Loucy (cell line): ENCODE data around the gene MRPL32.

Experiments
- H2AFZ ChIP-seq: fragments of 200-600 bp; sonication (generic); 2 replicates; pipeline ENCODE4 v1.6.0; 2016; ENCODE audit warnings: antibody characterized with exemption, mild to moderate bottlenecking, low read length, moderate library complexity
- H3F3A ChIP-seq: fragments of 200-600 bp; 2 replicates; pipeline ENCODE4 v1.6.0; 2016; ENCODE audit warnings: antibody characterized with exemption, low read depth, mild to moderate bottlenecking
- H3K27me3 ChIP-seq: fragments of 200-600 bp; sonication (generic); 2 replicates; pipeline ENCODE4 v1.6.1; 2014; ENCODE audit warnings: low read length, mild to moderate bottlenecking; ENCODE audit not compliant: insufficient read depth, poor library complexity, severe bottlenecking
- H3K36me3 ChIP-seq: fragments of 200-600 bp; sonication (generic); 2 replicates; pipeline ENCODE4 v1.6.1; 2016; ENCODE audit warnings: low read length; ENCODE audit not compliant: insufficient read depth
- H3K4me1 ChIP-seq: fragments of 200-600 bp; sonication (generic); 2 replicates; pipeline ENCODE4 v1.5.1; 2014; ENCODE audit warnings: low read length, mild to moderate bottlenecking; ENCODE audit not compliant: insufficient read depth, poor library complexity, severe bottlenecking
- H3K4me2 ChIP-seq: fragments of 200-600 bp; sonication (generic); 2 replicates; pipeline ENCODE4 v1.6.0; 2014; ENCODE audit warnings: antibody characterized with exemption, low read length, low read depth, mild to moderate bottlenecking; ENCODE audit not compliant: poor library complexity, severe bottlenecking
- H3K4me3 ChIP-seq: fragments of 200-600 bp; sonication (generic); 2 replicates; pipeline ENCODE4 v1.5.1; 2014; ENCODE audit warnings: low read length, mild to moderate bottlenecking, mixed read lengths; ENCODE audit not compliant: poor library complexity, severe bottlenecking
- H3K79me2 ChIP-seq: fragments of 200-600 bp; sonication (generic); 2 replicates; pipeline ENCODE4 v1.6.1; 2014; ENCODE audit warnings: low read length; ENCODE audit not compliant: insufficient read depth
- H3K9ac ChIP-seq: fragments of 200-600 bp; sonication (generic); 2 replicates; pipeline ENCODE4 v1.6.0; 2014; ENCODE audit warnings: mild to moderate bottlenecking, low read depth, low read length, moderate library complexity; ENCODE audit not compliant: poor library complexity, severe bottlenecking
- H3K9me2 ChIP-seq: fragments of 200-600 bp; sonication (generic); replicated peaks from 2 replicates; pipeline ENCODE4 v1.6.1; 2016; ENCODE audit warnings: low read depth, low read length, mixed read lengths
- H3K9me3 ChIP-seq: fragments of 200-600 bp; sonication (generic); 2 replicates; pipeline ENCODE4 v1.6.1; 2014; ENCODE audit warnings: mild to moderate bottlenecking, antibody characterized with exemption, low read length, low read depth; ENCODE audit not compliant: insufficient read depth
- H4K20me1 ChIP-seq: fragments of 200-600 bp; sonication (generic); 2 replicates; pipeline ENCODE4 v1.6.0; 2014; ENCODE audit warnings: antibody characterized with exemption, low read length, mild to moderate bottlenecking; ENCODE audit not compliant: insufficient read depth, poor library complexity, severe bottlenecking
- EZH2phosphoT487 ChIP-seq: fragments of 200-600 bp; IDR thresholded peaks from 2 replicates; pipeline ENCODE4 v1.6.1; 2018; ENCODE audit warnings: antibody characterized with exemption, mild to moderate bottlenecking, moderate library complexity, borderline replicate concordance
- TF ChIP-seq, protein P1 (sequence below): fragments of 200-600 bp; sonication (generic); conservative IDR thresholded peaks from 2 replicates; pipeline ENCODE4 v1.5.1; 2014; ENCODE audit warnings: mild to moderate bottlenecking, antibody characterized with exemption, low read length

MRPL32 gene

DNA sequence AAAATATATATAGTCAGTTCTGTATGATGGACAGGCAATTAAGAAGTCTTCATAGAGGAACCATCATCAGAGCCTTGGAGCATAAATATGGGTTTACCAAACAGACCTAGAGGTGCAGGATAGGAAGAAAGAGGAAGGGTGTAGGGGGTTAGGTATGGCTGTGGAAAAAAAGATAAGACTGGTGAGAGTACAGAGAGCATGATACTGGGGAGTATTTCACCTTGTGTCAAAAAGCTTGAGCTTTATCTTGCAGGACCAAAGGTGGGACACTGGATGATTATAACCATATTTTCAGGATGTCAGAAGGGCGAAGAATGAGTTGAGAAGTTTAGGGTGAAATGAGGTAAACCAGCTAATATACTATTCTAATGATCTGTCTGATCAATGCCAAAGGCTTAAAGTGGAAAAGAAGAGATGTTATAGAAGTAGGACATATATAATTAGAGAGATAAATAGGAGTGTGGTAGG lies 54.6 kb downstream of the MRPL32 start:
- Histone ChIP-seq H3K9ac (no peak overlapping the region), H3K36me3 (no peaks in the 10 kb centered on the region), H2AFZ (no peak overlapping the region), H3K9me2 (no peaks in the 10 kb centered on the region), H3F3A (no peaks in the 10 kb centered on the region), H3K4me1 (no peaks in the 10 kb centered on the region), H3K4me3 (no peak overlapping the region), H3K27me3 (no peaks in the 10 kb centered on the region), H3K79me2 (no peaks in the 10 kb centered on the region), H4K20me1 (no peaks in the 10 kb centered on the region), H3K4me2 (no peak overlapping the region), H3K9me3 (no peaks in the 10 kb centered on the region)
- TF ChIP-seq EZH2phosphoT487: no peak
- TF ChIP-seq, protein P1, sequence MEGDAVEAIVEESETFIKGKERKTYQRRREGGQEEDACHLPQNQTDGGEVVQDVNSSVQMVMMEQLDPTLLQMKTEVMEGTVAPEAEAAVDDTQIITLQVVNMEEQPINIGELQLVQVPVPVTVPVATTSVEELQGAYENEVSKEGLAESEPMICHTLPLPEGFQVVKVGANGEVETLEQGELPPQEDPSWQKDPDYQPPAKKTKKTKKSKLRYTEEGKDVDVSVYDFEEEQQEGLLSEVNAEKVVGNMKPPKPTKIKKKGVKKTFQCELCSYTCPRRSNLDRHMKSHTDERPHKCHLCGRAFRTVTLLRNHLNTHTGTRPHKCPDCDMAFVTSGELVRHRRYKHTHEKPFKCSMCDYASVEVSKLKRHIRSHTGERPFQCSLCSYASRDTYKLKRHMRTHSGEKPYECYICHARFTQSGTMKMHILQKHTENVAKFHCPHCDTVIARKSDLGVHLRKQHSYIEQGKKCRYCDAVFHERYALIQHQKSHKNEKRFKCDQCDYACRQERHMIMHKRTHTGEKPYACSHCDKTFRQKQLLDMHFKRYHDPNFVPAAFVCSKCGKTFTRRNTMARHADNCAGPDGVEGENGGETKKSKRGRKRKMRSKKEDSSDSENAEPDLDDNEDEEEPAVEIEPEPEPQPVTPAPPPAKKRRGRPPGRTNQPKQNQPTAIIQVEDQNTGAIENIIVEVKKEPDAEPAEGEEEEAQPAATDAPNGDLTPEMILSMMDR: no peak
